ENCODE data around the gene TUBB3. TPM values are rescaled to one million over a fixed set of nuclear protein-coding genes. Genes with fewer than 3 reads are reported as not detected.
A peak's percentile ranks its signal among the peaks of the same experiment; 100 is the strongest.

TUBB3 gene
- total and polyA plus RNA-seq, 12 donors: 0.53 to 10.6 (median 0.96) TPM

DNA sequence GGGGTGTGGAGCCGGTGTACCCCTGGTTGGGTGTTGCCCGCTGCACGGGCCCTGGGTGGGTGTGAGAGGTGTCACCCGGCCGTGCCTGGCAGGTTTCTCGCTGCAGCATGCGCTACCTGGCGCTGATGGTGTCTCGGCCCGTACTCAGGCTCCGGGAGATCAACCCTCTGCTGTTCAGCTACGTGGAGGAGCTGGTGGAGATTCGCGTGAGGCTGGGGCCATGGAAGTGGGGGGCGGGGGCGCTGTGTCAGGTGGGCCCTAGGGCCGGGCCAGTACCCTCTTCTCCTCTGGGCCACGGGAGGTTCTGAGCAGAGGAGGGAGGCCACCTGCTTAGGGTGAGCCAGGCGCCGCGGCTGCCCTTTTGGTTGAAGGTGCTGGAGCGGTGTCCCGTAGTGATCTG, 38.8 kb downstream of the TUBB3 start:
- intact Hi-C loops (cut with DNase I): no loop called here
- ATAC-seq (no peak), DNase-seq (no peak)
- no peak overlapping the region for H3K27ac ChIP-seq
- 95 to 96% methylated on average over 23 of the region's 23 CpGs for WGBS, 2 donors
- peaks cover 0 to under 1% (median 0%) of the 10 kb centered on the region in 9 donors for H3K4me1 ChIP-seq
- H3K27me3 ChIP-seq: no peaks in the 10 kb centered on the region
- no peaks in the 10 kb centered on the region for H3K9me3 ChIP-seq
- H3K36me3 ChIP-seq: peaks cover 0 to 96% (median 15%) of the 10 kb centered on the region in 9 donors
- TF ChIP-seq CTCF (IDR thresholded peaks at IDR 0.05): no peak
- no peak overlapping the region for H3K4me3 ChIP-seq

DNA sequence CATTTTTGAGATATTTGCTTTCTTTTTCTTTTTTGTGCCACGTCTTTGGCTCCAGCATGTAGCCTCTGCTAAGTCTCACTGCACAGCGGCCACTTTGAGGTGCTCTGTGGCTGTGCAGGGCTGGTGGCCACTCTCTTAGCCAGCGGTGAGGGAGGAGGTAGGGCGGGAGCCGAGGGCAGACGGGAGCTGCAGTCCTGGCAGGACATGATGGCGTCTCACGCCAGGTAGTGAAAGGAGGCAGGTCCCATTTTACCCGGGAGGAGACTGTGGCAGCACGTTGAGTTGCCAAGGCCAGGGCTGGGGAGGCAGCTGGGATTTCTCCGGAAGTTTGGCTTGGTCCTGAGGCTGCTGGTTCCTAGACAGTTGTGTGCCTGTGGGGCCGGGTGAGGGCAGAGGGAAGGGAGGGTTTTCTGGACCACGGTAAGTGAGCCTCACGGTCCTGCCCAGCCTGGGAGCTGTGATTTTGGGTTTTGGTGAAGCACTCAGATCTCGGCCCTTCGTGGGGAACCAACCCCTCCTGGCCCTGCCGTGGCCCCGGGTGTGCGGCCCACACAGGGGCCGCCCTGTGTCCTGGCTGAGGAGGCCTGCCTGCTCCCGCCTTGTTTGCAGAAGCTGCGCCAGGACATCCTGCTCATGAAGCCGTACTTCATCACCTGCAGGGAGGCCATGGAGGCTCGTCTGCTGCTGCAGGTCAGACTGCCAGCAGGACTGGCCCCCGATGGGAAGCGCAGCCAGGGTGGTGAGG, 39.8 kb downstream of the TUBB3 start:
- H3K36me3 ChIP-seq: peaks cover 0 to 90% (median 9%) of the 10 kb centered on the region in 9 donors
- no peaks in the 10 kb centered on the region for H3K4me1 ChIP-seq
- H3K27ac ChIP-seq: no peak overlapping the region
- ATAC-seq (no peak), DNase-seq (no peak)
- intact Hi-C loops (cut with DNase I): no loop called here
- no peaks in the 10 kb centered on the region for H3K9me3 ChIP-seq
- WGBS, 2 donors: 86% methylated on average over 26 of the region's 26 CpGs
- no peaks in the 10 kb centered on the region for H3K27me3 ChIP-seq
- TF ChIP-seq CTCF (IDR thresholded peaks at IDR 0.05): no peak
- H3K4me3 ChIP-seq: no peak overlapping the region

- no peaks in the 10 kb centered on the region for H3K9me3 ChIP-seq
- no peak overlapping the region for H3K4me3 ChIP-seq
- no peak for TF ChIP-seq CTCF (IDR thresholded peaks at IDR 0.05)
- ATAC-seq (peak in 1 of 8 donors; percentile 16), DNase-seq (no peak)
- H3K27ac ChIP-seq: no peak overlapping the region
- WGBS, 2 donors: 90% methylated on average over 25 of the region's 25 CpGs
- no peaks in the 10 kb centered on the region for H3K27me3 ChIP-seq
- no peaks in the 10 kb centered on the region for H3K4me1 ChIP-seq
- peaks cover 0 to 83% (median 4%) of the 10 kb centered on the region in 9 donors for H3K36me3 ChIP-seq
- intact Hi-C loops (cut with DNase I): no loop called here
Observed at GRCh38 chr16:89964201-89964600, 41.1 kb downstream of the TUBB3 start.

GRCh38 chr16:89965447-89966225, 42.5 kb downstream of the TUBB3 start:
- Histone ChIP-seq H3K4me3 (no peak overlapping the region), H3K27me3 (no peaks in the 10 kb centered on the region), H3K4me1 (peaks cover 0 to 11% (median 5%) of the 10 kb centered on the region in 9 donors), H3K36me3 (peaks cover 0 to 75% (median 3%) of the 10 kb centered on the region in 9 donors), H3K9me3 (peaks cover 0 to 12% (median 0%) of the 10 kb centered on the region in 11 donors), H3K27ac (no peak overlapping the region)
- WGBS, 2 donors: 89 to 90% methylated on average over 30 of the region's 30 CpGs
- no peak for DNase-seq
- TF ChIP-seq CTCF (IDR thresholded peaks at IDR 0.05): no peak
- intact Hi-C loops (cut with DNase I): loop anchor here in 1 of 10 donors (5.0 kb wide), 1 partner anchor 33 kb away; no protein-coding TSS in a partner anchor
- no peak for ATAC-seq
